Stimulated activated CD4-positive, alpha-beta T cell treated with anti-CD3 and anti-CD28 coated beads, Interleukin-15, amount 100 ng/mL, for 24 hours (primary cell): ENCODE results near the gene MRPL37.
"Not testable (repeated sequence)": the region's sequence is repeated elsewhere in the genome, so short reads cannot be mapped to it uniquely, and the experiment has no call there.

ENCODE experiments used
- DNase-seq: peaks from one replicate; pipeline ENCODE4 v3.0.0-alpha.2; 2020

The MRPL37 gene

GRCh38 chr1:54172614-54173599 is 27.1 kb upstream of the MRPL37 start:
- DNase-seq, result no peak

GRCh38 chr1:54173681-54174080 is 26.3 kb upstream of the MRPL37 start:
- DNase-seq, result no peak

GRCh38 chr1:54174106-54174505 is 25.9 kb upstream of the MRPL37 start:
- DNase-seq, result no peak

- DNase-seq, result no peak
Measured at GRCh38 chr1:54176621-54177327, 23.2 kb upstream of the MRPL37 start.

- no peak for DNase-seq
Measured at GRCh38 chr1:54177726-54178125, 22.2 kb upstream of the MRPL37 start.

- no peak for DNase-seq
Measured at GRCh38 chr1:54178296-54179070, 21.5 kb upstream of the MRPL37 start.

- DNase-seq, result no peak
Measured at GRCh38 chr1:54180701-54181360, 19.1 kb upstream of the MRPL37 start.

- no peak for DNase-seq
Measured at GRCh38 chr1:54186056-54186455, 13.9 kb upstream of the MRPL37 start.

GRCh38 chr1:54188291-54188690 is 11.7 kb upstream of the MRPL37 start:
- no peak for DNase-seq

- DNase-seq, result no peak
Measured at GRCh38 chr1:54190526-54190925, 9.4 kb upstream of the MRPL37 start.

- no peak for DNase-seq
Measured at GRCh38 chr1:54191525-54191924, 8.4 kb upstream of the MRPL37 start.

- no peak for DNase-seq
Measured at GRCh38 chr1:54193453-54193852, 6.5 kb upstream of the MRPL37 start.

GRCh38 chr1:54199151-54199764 is 709 bp upstream of the MRPL37 start:
- DNase-seq, result no peak

GRCh38 chr1:54200519-54200997 is 591 bp downstream of the MRPL37 start:
- DNase-seq, result no peak

GRCh38 chr1:54204199-54204598 is 4.2 kb downstream of the MRPL37 start:
- DNase-seq, result no peak

- no peak for DNase-seq
Measured at GRCh38 chr1:54207287-54207686, 7.3 kb downstream of the MRPL37 start.

GRCh38 chr1:54207896-54208295 is 7.9 kb downstream of the MRPL37 start:
- DNase-seq, result not testable (repeated sequence)

GRCh38 chr1:54212872-54213271 is 12.9 kb downstream of the MRPL37 start:
- no peak for DNase-seq

- DNase-seq, result no peak
Measured at GRCh38 chr1:54215523-54215922, 15.6 kb downstream of the MRPL37 start.

- no peak for DNase-seq
Measured at GRCh38 chr1:54218883-54219687, 19.1 kb downstream of the MRPL37 start.

- DNase-seq, result no peak
Measured at GRCh38 chr1:54219688-54220003, 19.7 kb downstream of the MRPL37 start.
